Activated CD4-positive, alpha-beta T cell treated with anti-CD3 and anti-CD28 coated beads, Interleukin-2, Interleukin-6, amounts not matched to agents 100 ng/mL and 50 ng/mL, durations not matched to agents 16 hours and 8 hours (primary cell): ENCODE results near the gene FHOD3.

Source experiments
- DNase-seq: peaks from one replicate; pipeline ENCODE4 v3.0.0-alpha.2; 2020

The FHOD3 gene

GRCh38 chr18:36387310-36387709, 89.8 kb downstream of the FHOD3 start:
- no peak for DNase-seq

DNA sequence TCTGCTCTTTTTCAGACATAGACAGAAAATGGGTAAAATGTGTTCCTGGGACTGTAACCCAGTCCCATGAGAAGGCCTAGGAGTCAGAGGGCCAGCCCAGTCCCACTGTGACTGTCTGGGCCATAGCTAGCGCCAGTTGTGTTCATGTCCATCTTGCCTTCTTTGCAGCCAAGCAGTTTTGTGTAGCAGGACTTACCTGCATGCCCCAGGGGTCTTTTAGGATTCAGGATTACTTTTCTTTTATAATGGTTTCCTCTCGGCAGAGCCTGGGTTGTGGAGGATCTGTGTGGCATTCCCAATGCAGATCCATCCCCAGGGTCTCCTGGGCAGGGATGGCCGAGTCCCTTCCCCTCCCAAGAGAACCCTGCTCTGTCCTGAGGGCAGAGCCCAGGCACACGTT, 90.8 kb downstream of the FHOD3 start:
- DNase-seq, result no peak

DNA sequence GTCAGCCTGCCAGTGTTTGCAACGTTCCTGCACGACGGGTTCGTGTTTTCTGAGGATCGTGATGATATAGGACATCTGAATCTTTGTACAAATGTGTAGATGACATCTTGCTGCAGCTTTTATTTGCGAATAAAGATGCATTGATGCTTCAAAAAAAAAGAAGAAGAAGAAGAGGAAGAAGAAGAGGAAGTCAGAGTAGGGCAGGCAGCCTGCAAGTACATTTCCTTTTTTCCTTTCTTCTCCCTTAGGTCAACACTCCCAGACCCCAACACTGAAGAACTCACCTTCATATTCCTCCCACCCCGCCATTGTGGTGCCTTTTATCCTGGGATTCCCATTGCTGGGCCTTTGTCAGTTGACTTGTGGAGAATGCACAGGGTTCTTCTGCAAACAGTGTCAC, 91.5 kb downstream of the FHOD3 start:
- DNase-seq, result no peak

GRCh38 chr18:36389811-36390581, 92.5 kb downstream of the FHOD3 start:
- DNase-seq, result no peak

DNA sequence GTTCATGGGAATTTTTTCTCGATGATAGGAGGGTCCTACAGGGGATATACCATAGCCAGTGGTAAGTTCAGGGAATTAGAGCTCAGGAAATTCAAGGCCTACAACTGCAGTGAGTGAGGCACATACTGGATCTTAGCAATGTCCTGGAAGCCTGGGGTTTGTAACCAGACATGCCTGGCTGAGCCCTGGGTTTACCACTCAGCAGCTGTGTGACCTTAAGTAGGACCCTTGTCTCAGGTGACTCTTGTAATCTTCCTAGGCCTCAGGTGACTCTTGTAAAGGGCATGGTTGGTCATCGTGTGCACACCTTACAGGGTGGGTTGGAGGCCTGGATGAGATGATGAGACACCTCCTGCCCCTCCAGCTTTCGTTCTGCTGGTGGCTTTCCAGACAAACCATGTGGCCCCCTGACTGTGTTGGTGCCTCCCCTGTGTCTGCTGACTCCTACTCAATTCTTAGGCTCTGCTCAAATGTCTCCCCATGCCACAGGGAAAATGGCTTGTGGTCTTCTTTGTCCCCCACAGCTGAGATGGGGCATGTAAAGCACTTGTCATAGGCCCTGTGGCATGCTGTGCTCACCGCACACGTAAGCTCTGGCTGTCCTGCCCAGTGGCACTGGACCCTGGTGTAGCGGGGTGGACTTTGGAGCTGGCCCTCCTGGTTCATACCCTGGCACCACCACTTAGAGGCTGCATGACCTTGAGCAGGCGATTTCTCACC, 94.1 kb downstream of the FHOD3 start:
- DNase-seq, result no peak

GRCh38 chr18:36392164-36392978, 94.9 kb downstream of the FHOD3 start:
- DNase-seq, result no peak

GRCh38 chr18:36392979-36393287, 95.4 kb downstream of the FHOD3 start:
- no peak for DNase-seq

DNA sequence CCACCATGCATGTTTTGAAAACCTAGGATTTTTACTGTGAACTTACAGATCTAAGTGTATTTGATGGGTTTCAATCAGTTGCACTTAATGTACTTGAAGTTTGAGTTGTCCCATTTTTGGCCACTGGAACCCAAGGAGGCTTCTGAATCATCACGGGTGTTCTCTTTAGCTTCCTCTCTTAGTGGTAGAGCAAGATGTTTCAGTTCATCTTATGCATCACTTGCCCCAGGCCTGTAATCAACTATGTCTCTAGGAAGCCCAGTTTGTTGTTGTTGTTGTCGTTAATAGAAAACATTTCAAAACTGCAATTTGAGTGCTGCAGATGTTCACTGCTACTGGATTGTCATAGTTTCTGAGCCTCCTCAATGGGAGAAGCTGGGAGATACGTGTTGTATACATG, 97.0 kb downstream of the FHOD3 start:
- DNase-seq, result no peak

DNA sequence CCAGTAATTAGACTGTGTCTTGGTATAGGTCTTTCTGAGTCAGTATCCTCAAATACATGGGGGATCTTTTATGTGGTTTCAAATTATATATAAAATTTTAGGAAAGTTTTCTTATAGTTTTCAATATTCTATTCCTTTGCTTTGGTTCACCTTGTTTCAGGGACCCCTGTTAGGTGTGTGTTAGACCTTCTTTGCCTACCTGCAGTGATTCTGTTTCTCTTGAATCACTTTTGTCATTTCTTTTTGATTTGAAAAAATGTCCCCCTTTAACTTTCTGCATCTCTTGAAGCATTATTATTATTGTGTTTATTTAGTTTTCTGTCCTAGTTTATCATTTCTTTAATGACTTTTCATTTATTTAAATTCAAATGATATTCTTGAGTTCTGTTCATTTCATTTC, 98.7 kb downstream of the FHOD3 start:
- no peak for DNase-seq

DNA sequence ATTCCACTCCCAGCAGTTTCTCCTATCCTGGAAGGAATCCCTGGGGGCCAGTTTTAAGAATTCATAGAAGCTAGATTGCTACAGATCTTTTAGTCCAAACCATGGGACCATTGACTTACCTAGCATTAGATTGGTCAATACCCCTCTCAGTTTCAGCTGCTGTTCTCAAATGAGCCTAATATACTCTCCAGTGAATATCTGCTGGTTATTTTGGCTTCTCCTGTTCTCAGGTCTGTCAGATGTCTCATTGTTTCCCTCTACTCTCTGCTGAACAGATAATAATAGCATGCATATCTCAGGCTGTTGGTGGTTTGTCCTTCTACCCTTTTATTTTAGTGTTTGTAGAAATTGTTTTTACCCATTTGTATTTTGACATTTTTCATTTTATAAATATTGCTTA, 99.5 kb downstream of the FHOD3 start:
- no peak for DNase-seq

DNA sequence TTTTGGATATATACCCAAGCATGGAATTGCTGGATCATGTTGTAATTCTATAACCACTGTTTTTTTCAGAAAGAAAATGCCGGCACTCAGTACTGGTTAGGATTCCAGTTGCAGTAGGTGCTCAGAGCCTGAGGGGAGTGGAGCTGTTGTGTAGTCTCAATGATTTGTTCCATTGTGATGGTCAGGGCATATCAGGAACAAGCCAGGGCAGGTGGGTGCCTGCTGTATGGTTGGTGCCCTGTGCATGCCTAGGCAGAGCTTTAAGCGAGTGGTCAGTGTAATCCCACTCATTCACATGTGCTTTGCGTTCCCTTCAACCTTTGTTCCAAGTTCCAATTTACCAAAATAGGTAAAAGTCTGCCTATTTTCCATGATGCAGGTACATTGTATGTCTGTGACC, 100.9 kb downstream of the FHOD3 start:
- DNase-seq, result no peak

DNA sequence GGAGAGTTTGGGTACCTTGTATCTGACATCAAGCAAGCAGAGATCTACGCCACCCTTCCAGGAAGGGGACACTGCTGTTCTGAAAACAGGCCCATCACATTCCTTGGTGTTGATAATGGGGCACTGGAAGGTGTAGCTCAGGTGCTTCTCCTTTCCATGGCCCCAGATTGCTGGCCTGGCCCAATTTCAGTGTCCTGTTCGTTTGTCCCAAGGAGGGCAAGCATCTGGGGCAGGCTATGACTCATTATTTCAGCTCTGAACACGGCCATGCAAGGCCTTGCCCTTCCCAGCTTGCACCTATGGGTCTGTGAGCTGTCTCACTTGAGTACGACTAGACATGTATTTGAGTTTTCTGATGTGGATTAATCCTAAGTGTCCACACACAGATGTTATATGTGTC, 101.5 kb downstream of the FHOD3 start:
- DNase-seq, result no peak

- DNase-seq, result no peak
Measured at GRCh38 chr18:36401462-36401861, 103.9 kb downstream of the FHOD3 start.

DNA sequence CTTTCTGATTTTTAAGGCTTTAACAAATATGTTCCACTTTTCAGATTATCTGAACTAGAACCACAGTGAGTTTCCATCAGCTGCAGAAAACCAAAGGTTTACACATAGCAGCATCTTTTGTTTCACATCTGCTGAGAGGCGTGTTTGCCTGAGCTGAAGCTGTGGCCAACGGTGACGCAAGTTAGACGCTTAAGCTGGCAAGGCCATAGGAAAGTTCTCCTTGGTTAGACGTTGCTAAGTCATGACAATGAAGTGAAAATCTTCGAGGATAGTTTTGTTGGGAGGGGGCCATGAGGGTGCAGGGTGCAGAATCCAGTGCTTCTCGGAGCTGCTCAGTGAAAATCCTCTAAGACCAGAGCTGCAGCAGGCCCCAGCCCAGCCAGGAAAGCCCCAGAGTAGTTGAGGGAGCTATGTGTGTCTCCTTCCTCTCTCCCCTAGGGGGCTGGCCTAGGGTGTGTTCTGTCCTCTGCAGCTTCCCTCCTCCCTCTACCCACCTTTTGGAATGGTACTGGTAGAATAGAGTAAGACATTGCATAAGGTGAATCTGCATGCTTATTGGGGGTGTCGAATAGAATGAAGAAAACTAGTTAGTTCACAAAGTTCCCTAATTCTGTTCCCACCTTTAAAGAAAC, 105.4 kb downstream of the FHOD3 start:
- no peak for DNase-seq

DNA sequence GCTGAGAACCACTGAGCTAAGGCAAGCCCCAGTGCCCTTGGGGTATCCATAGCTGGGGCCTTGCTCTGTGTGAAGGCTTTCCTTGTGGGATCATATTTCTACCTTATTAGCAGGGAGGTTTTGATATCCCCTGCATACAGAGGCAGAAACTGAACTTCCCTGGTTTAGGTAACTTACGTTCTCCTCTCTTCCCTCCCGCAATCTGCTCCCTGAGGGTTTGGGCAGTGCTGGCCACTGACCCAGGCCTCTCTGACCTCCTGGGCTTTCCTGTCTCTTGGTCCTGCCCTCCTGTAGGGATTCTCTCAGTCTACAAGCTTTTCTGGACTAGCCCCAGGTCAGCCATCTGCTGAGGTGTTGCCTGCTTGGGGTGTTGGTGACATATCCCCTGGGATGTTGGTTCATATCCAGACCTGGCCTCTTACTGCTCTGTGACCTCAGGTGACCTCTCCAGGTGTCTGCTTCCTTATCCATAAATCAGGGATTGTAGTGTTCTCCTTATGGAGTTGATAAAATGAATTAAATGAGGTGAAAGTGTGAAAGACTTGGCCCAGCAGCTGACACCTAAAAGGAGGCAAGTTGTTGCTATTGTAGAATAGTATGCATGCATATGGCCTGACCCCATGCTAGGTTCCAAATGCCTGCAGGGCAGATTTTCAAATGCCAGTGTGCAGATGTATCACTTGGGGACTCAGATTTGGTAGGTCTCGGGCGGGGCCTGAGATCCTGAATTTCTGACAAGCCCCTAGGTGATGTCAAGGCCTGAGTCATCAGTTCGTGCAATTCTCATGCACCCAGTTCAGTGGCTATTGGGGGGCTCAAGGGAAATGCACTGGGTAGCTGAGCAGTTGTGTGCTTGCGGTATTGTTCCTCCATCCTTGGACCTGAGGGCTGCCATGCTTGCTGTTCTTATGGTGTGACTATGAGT, 106.6 kb downstream of the FHOD3 start:
- DNase-seq, result no peak

GRCh38 chr18:36405611-36406010, 108.1 kb downstream of the FHOD3 start:
- no peak for DNase-seq

DNA sequence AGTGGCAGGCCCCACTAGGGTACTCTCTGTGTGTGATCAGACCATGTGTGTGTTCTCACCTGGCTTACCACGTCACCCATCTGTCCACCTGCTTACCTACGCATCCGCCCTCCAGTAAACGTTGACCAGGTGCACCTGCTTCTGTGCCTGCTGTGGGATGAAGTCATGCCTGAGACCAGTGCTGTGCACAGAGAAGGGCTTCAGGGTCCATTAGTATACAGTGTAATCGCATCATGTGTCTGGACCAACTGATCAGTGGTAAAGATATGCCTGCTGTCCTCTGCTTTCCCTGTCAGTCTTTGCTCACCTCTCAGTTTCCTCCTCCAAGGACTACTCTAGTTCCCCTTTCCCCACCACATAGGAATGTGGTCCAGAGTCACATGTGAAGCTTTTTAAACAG, 109.3 kb downstream of the FHOD3 start:
- DNase-seq, result no peak

GRCh38 chr18:36408606-36409005, 111.1 kb downstream of the FHOD3 start:
- DNase-seq, result no peak

DNA sequence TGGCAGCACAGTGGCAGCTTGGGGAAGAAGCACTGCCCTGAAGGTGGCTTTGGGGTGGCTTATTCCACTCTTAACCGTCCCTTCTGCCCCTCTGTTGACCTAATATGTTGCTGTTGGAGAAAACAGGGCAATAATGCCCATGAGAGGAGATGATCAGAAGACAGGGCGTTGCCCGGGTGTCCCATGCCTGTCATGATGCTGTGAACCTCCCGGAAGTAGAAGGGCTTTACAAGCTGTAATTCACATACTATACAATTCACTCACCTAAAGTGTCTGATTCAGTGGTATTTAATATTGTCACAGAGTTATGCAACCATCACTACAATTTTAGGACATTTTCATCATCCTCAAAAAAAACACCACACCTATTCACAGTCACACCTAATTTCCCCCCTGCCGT, 112.3 kb downstream of the FHOD3 start:
- DNase-seq, result no peak

GRCh38 chr18:36410346-36410745, 112.8 kb downstream of the FHOD3 start:
- no peak for DNase-seq

DNA sequence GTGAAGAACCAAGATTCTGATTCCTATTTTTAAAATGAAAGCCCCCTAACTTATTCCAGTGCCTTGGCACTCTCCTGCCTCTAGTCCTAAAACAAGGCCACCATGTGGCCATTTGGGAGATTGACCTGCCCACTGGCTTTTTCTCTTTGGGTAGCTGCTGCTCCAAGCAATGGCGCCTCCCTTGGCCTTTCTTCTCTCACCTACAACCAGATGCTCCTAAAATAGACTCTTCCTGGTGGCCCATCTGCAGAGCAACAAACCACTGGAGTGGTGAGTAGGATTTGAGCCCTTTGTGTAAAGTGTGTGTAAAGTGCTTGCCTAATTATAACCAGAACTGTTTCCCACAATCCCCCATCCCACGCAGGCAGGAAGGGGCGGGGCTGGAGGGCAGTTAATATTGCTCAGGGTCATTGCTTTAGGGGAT, 114.2 kb downstream of the FHOD3 start:
- DNase-seq, result no peak

GRCh38 chr18:36412778-36413177, 115.3 kb downstream of the FHOD3 start:
- DNase-seq, result no peak
